ENCODE results near the gene SOX2.

The SOX2 gene

GRCh38 chr3:181719991-181720680, 8.4 kb downstream of the SOX2 start:
- Histone ChIP-seq H3K4me1 (ENCODE audit: insufficient read depth, insufficient read length) (peaks cover 3% of the 10 kb centered on the region), H3K4me3 (ENCODE audit: insufficient read length, low read depth) (no peak overlapping the region), H3K27me3 (ENCODE audit: insufficient read depth, insufficient read length) (no peaks in the 10 kb centered on the region), H3K36me3 (ENCODE audit: insufficient read depth, insufficient read length, low read length) (no peaks in the 10 kb centered on the region), H3K9ac (ENCODE audit: insufficient read length, low read depth) (no peak overlapping the region), H3K9me3 (ENCODE audit: insufficient read depth, low read length) (no peaks in the 10 kb centered on the region; the same call in 1 of the 2 replicates)
- TF ChIP-seq SUZ12 (IDR thresholded peaks at IDR 0.05; ENCODE audit: extremely low read depth, insufficient read depth, insufficient read length) (no peak), ZNF274 (IDR thresholded peaks at IDR 0.05; ENCODE audit: low read depth, low read length) (no peak), YY1 (IDR thresholded peaks at IDR 0.05; ENCODE audit: insufficient read depth, insufficient read length) (no peak)
- DNase-seq (ENCODE audit: low read depth, low spot score), result no peak

GRCh38 chr3:181721046-181721875, 9.5 kb downstream of the SOX2 start:
- no peak for TF ChIP-seq YY1 (IDR thresholded peaks at IDR 0.05; ENCODE audit: insufficient read depth, insufficient read length)
- no peak for TF ChIP-seq SUZ12 (IDR thresholded peaks at IDR 0.05; ENCODE audit: extremely low read depth, insufficient read depth, insufficient read length)
- no peak for TF ChIP-seq ZNF274 (IDR thresholded peaks at IDR 0.05; ENCODE audit: low read depth, low read length)
- H3K9ac ChIP-seq (ENCODE audit: insufficient read length, low read depth), result no peak overlapping the region
- DNase-seq (ENCODE audit: low read depth, low spot score), result no peak
- H3K27me3 ChIP-seq (ENCODE audit: insufficient read depth, insufficient read length), result no peaks in the 10 kb centered on the region
- no peaks in the 10 kb centered on the region; the same call in 1 of the 2 replicates for H3K9me3 ChIP-seq (ENCODE audit: insufficient read depth, low read length)
- H3K36me3 ChIP-seq (ENCODE audit: insufficient read depth, insufficient read length, low read length), result no peaks in the 10 kb centered on the region
- peaks cover 3% of the 10 kb centered on the region for H3K4me1 ChIP-seq (ENCODE audit: insufficient read depth, insufficient read length)
- no peak overlapping the region for H3K4me3 ChIP-seq (ENCODE audit: insufficient read length, low read depth)

GRCh38 chr3:181722156-181722555, 10.4 kb downstream of the SOX2 start:
- no peak overlapping the region for H3K4me3 ChIP-seq (ENCODE audit: insufficient read length, low read depth)
- no peaks in the 10 kb centered on the region for H3K27me3 ChIP-seq (ENCODE audit: insufficient read depth, insufficient read length)
- no peaks in the 10 kb centered on the region; the same call in 1 of the 2 replicates for H3K9me3 ChIP-seq (ENCODE audit: insufficient read depth, low read length)
- DNase-seq (ENCODE audit: low read depth, low spot score), result no peak
- no peaks in the 10 kb centered on the region for H3K36me3 ChIP-seq (ENCODE audit: insufficient read depth, insufficient read length, low read length)
- H3K4me1 ChIP-seq (ENCODE audit: insufficient read depth, insufficient read length), result peaks cover 3% of the 10 kb centered on the region
- TF ChIP-seq ZNF274 (IDR thresholded peaks at IDR 0.05; ENCODE audit: low read depth, low read length) (no peak), YY1 (IDR thresholded peaks at IDR 0.05; ENCODE audit: insufficient read depth, insufficient read length) (no peak), SUZ12 (IDR thresholded peaks at IDR 0.05; ENCODE audit: extremely low read depth, insufficient read depth, insufficient read length) (no peak)
- H3K9ac ChIP-seq (ENCODE audit: insufficient read length, low read depth), result no peak overlapping the region

DNA sequence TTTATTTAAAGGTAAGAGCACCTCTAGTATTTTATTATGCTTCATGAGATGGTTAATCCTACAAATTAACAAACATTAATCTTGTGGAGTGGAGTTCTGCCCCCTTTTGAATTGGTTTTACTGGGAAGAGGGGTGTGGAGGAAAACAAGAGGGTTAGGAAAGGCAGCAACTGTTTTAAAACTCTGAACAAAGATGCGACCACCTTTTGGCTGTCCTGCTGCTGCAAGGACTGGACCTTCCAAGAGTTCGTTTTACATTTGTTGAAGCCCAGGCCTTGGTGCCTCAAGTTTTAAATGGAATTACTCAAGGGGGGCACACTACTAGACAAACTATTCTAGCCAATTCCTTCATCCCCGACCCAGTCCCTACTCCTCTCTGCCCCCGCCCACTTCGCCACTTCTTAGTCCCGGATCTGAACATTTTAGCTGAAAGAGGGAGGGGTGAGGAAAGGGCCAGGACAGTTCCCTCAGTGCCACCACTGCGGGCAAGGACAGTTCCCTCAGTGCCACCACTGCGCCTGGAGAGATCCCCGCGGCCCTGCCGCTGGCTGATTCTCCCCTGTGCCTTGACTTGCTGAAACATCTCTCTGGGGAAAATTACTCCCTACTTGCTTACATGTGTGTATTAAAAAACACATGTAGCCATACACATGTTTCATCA, 11.2 kb downstream of the SOX2 start:
- Histone ChIP-seq H3K27me3 (ENCODE audit: insufficient read depth, insufficient read length) (no peaks in the 10 kb centered on the region), H3K9ac (ENCODE audit: insufficient read length, low read depth) (no peak overlapping the region), H3K4me1 (ENCODE audit: insufficient read depth, insufficient read length) (peaks cover 3% of the 10 kb centered on the region), H3K4me3 (ENCODE audit: insufficient read length, low read depth) (no peak overlapping the region), H3K9me3 (ENCODE audit: insufficient read depth, low read length) (no peaks in the 10 kb centered on the region; the same call in 1 of the 2 replicates), H3K36me3 (ENCODE audit: insufficient read depth, insufficient read length, low read length) (no peaks in the 10 kb centered on the region)
- TF ChIP-seq SUZ12 (IDR thresholded peaks at IDR 0.05; ENCODE audit: extremely low read depth, insufficient read depth, insufficient read length), result no peak
- TF ChIP-seq YY1 (IDR thresholded peaks at IDR 0.05; ENCODE audit: insufficient read depth, insufficient read length), result no peak
- no peak for TF ChIP-seq ZNF274 (IDR thresholded peaks at IDR 0.05; ENCODE audit: low read depth, low read length)
- DNase-seq (ENCODE audit: low read depth, low spot score), result no peak

- no peak for DNase-seq (ENCODE audit: low read depth, low spot score)
- no peaks in the 10 kb centered on the region for H3K27me3 ChIP-seq (ENCODE audit: insufficient read depth, insufficient read length)
- peaks cover 4% of the 10 kb centered on the region for H3K4me1 ChIP-seq (ENCODE audit: insufficient read depth, insufficient read length)
- TF ChIP-seq SUZ12 (IDR thresholded peaks at IDR 0.05; ENCODE audit: extremely low read depth, insufficient read depth, insufficient read length) (no peak), YY1 (IDR thresholded peaks at IDR 0.05; ENCODE audit: insufficient read depth, insufficient read length) (no peak), ZNF274 (IDR thresholded peaks at IDR 0.05; ENCODE audit: low read depth, low read length) (no peak)
- no peaks in the 10 kb centered on the region for H3K36me3 ChIP-seq (ENCODE audit: insufficient read depth, insufficient read length, low read length)
- H3K4me3 ChIP-seq (ENCODE audit: insufficient read length, low read depth), result no peak overlapping the region
- H3K9ac ChIP-seq (ENCODE audit: insufficient read length, low read depth), result no peak overlapping the region
- H3K9me3 ChIP-seq (ENCODE audit: insufficient read depth, low read length), result no peaks in the 10 kb centered on the region; the same call in 1 of the 2 replicates
Observed at GRCh38 chr3:181723625-181724191, 12.0 kb downstream of the SOX2 start.

- Histone ChIP-seq H3K9ac (ENCODE audit: insufficient read length, low read depth) (no peak overlapping the region), H3K4me1 (ENCODE audit: insufficient read depth, insufficient read length) (peaks cover 8% of the 10 kb centered on the region), H3K4me3 (ENCODE audit: insufficient read length, low read depth) (no peak overlapping the region), H3K9me3 (ENCODE audit: insufficient read depth, low read length) (no peaks in the 10 kb centered on the region; the same call in 1 of the 2 replicates), H3K27me3 (ENCODE audit: insufficient read depth, insufficient read length) (no peaks in the 10 kb centered on the region), H3K36me3 (ENCODE audit: insufficient read depth, insufficient read length, low read length) (no peaks in the 10 kb centered on the region)
- TF ChIP-seq SUZ12 (IDR thresholded peaks at IDR 0.05; ENCODE audit: extremely low read depth, insufficient read depth, insufficient read length) (no peak), ZNF274 (IDR thresholded peaks at IDR 0.05; ENCODE audit: low read depth, low read length) (no peak), YY1 (IDR thresholded peaks at IDR 0.05; ENCODE audit: insufficient read depth, insufficient read length) (no peak)
- no peak for DNase-seq (ENCODE audit: low read depth, low spot score)
Observed at GRCh38 chr3:181724192-181724965, 12.7 kb downstream of the SOX2 start.
